HG02840 (cell line): ENCODE measurements around the gene KCNIP4.

ENCODE experiments used
- ATAC-seq: cut with Tn5 transposase; IDR thresholded peaks from one replicate; pipeline ENCODE4 v1.9.1; 2021; ENCODE audit warnings: mild to moderate bottlenecking, moderate library complexity, moderate number of reproducible peaks; ENCODE audit not compliant: unreplicated experiment, low FRiP score

Gene KCNIP4

DNA sequence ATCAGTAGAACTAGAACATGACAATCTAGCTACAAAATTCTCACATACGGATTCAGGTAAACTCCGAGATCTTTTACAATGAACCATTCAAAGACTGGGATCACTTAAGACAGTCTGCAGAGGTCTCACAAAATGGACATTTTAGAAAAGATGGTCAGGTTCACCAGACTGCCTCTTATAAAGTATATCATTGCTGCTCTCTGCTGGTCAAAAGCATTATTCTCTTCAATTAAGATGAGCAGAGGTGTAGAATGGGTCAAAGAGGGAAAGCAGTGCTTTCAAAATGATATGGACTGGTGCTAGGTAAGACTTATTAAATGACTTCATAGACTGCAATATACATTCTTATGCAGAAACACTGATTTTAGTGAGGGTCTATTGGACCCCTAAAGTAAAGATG, 813.6 kb downstream of the KCNIP4 start:
- no peak for ATAC-seq

DNA sequence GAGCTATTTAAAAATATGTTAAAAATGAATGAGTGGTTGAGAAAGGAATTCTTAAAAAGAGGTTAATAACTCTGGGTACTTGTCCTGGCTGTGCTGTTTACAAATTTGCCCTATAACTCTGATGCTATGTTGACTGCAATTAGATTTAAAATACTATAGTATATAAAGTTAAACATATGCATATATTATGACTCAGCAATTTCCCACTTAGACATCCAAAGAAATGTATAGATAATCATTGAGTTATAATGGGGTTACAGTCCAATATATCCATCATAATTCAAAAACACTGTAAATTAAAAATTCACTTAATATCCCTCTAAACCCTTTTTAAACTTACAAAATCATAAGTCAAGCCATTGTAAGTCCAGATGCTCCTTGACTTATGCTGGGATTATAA, 818.0 kb downstream of the KCNIP4 start:
- ATAC-seq, result no peak

DNA sequence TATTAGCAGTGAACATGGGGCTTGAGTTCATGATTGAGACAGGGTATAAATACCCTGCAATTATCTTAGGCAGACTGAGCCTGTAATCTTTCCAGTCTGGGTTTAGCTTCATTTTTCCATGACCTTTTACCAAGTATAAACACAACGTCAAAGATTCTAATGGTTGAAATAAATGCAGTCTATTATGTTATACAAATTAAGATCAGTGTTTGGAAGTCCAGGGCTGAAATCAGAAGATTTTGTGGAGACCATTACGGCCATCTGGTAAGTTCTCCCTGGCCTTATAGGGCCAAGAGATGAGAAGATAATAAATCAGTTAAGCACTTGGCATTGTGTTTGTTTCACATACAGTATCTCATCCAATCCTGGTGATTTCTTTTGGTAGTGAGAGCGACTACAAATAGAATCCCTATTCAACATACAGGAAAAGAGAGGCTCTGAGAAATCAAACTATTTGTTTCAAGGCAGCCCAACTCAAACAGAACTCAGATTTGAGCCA, 822.5 kb downstream of the KCNIP4 start:
- ATAC-seq, result no peak

DNA sequence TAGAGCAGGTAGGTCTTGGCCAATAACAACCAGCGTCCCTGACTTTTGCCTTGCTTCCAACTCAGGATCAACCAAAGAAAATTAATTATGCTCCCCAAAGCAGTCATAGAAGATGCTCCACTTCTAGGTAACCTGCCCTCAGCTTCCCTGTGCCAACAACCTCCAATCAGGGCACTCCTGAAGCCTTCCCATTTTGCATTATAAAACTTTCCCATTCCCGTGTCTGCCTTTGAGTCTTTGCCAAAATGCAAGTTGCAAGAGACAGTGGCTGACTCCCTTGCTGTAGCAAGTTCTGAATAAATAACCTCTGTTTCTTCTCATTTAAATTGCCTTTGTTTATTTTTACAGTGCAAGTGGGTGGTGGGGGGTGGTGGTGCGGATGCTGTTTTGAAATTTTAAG, 830.3 kb downstream of the KCNIP4 start:
- ATAC-seq, result no peak

DNA sequence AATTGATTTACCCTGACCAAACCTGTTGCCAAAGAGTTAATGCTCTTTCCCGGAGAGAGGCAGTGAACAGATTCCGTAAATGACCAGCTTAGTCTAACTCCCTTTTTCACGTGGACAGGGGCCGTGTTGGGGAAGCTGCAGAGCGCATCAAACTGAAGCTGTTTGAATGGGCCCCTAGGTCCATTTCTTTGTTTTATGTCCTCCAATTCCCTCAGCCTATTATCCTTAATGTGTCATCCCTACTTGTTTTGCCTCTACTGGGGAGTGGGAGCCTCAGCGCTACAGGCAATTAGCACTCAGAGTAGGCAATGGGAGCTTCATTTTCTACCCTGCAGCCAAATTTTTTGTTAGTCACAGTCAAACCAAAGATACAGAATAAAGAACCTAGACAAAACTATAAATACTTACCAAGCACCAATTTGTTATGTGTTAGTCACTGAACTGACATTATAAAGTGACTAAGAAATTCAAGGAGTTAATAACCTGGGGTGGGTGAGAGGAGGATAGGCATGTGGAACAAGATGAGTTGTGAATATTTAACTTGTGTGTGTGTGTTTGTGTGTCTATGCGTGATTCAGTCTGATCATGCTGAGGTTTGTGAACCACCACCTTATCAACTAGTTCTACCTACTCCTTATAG, 830.9 kb downstream of the KCNIP4 start:
- no peak for ATAC-seq

DNA sequence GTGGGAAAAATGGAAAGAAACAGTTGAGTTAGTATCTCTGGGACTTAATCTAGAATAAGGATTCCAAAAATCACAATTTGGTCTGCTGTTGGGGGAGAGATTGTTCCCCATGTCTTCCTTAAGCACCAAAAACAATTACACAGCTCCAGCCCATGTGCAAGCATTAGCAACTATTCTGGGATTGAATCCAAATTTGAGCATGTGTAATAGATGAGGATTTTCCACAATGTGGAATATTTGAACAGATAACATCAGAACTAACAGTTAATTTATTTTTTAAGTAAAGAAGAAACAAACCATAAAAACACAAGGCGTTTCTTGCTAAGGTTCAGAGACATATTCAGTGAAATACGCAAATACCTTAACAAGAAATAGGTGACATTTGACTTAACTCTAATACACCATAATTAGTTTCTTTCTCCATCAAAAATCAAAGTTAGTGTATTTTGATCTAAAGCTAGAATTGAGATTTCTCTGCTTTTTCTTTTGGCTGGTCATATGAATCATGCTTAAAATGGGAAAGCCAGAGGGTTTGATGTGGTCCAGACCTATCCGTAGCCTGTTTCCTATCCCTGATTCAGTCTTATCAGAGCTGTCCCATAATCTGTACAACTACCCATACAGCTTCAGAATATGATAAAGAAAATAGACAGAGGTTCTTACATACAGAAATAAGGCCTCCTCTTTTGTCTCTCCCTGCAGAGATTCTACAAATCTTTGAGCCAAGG, 834.9 kb downstream of the KCNIP4 start:
- ATAC-seq, result no peak

DNA sequence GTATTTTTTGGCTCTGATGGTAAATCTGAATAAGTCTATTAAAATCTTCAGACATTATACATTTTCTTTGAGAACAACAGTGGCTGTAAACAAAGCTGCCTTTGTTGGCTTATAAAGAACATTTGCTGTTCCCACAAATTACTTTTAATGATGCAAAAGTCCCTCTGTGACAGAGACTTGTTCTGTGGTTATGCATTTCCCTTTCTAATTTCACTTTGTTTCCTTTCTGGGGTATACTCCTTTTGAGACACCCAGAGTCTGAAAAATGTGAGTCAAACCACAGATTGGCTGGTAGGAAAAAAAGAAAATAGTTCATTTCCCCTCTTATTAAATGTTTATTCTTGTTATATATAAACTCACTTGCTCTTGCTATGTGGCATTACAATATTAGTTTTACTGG, 845.9 kb downstream of the KCNIP4 start:
- no peak for ATAC-seq

DNA sequence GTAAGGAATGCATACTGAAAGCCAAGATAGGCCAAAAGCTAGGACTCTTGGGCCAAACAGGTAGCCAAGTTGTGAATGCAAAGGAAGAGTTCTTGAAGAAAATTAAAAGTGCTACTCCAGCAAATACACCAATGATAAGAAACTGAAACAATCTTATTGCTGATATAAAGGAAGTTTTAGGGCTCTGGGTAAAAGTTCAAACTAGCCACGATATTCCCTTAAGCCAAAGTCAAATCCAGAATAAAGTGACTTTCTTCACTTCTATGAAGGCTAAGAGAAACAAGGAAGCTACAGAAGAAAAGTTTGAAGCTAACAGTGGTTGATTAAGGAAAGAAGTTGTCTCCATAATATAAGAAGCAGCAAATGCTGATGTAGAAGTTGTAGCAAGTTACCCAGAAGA, 850.7 kb downstream of the KCNIP4 start:
- no peak for ATAC-seq

DNA sequence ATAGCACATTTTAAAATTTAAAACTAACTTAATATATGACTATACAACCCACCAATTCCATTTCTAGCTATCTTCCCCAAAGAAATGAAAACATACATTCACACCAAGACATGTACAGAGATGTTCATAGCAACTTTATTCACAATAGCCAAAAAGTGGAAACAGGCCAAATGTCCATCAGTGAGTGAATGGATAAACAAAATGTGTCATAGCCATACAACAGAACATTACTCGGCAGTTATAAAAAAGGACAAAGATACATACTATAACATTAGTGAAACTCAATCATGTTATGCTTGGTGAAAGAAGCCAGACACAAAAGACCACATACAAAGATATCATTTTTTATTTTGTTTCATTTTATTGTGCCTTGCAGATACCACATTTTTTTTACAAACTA, 851.5 kb downstream of the KCNIP4 start:
- no peak for ATAC-seq

DNA sequence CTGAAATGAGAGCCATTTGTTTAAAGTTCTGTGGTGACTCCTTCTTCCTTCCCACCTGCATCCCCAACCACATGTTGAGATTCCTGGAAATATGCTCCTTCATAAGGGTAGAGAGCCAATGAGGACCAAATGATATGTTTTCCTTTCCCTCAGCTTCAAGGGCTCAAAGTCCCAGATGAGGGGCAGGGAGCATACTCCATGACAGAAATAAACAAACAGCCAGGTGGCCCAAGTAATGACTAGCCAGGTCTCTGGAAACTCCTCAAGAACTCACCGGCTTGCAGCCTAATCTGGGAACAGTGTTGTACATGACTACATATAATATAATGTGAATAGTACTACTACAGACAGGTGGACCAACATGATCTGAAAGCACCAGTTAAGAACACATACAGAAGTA, 856.0 kb downstream of the KCNIP4 start:
- no peak for ATAC-seq

DNA sequence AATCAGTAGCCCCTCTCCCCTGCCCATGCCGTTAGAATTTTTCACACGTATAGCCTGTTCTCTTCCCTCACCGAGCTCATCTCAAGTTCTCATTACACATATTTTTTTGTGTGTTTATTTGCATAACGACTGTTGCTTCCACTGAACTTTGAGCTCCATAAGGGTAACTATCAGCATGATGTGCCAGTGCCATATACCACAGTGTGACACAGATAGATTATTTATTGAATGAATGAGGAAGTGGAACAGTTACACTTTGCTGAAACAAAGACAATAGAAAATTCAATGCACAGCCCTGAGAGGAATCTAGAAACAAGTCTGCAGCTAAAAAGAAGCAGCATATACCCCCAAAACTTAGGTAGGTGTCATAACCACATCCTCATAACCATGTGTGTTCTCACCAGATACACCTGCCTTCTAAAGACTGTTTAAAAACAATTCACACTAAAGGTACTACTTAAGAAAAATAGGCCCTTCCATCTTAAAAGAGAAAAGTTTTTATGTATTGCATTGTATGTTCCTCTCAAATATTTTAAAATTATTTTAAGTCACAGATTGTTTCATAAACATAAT, 858.4 kb downstream of the KCNIP4 start:
- ATAC-seq, result no peak

DNA sequence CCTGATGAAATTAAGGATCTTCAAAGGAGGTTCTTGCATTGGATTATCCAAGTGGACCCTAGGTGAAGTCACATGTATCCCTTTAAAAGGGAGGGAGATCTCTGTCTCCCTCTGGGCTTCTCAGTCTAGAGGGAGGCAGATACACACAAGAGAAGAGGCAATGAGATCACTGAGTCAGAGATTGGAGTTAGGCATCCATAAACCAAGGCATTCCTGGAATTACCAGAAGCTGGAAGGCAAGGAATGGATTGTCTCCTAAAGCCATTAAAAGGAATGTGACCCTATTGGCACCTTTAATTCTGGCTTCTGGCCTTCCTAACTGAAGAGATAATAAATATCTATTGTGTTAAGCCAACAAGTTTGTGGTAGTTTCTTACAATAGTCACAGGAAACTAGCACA, 865.2 kb downstream of the KCNIP4 start:
- no peak for ATAC-seq

DNA sequence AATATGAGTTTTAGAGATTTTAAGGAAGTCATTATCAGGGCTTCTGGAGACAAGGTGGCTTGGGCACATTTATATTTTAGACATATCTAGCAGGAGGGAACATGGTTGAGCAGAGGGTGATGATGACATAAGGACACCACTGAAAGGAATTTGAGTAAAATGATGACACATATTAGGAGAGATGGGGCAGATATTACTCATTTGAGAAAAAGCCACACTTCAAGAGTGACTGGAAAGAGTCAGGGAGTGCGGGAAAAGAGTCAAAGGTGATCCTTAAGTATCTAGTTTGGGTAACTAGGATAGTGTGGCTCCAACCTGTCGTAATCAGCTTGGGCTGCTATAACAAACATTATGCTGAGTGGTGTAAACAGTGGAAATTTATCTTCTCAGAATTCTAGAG, 870.6 kb downstream of the KCNIP4 start:
- no peak for ATAC-seq

DNA sequence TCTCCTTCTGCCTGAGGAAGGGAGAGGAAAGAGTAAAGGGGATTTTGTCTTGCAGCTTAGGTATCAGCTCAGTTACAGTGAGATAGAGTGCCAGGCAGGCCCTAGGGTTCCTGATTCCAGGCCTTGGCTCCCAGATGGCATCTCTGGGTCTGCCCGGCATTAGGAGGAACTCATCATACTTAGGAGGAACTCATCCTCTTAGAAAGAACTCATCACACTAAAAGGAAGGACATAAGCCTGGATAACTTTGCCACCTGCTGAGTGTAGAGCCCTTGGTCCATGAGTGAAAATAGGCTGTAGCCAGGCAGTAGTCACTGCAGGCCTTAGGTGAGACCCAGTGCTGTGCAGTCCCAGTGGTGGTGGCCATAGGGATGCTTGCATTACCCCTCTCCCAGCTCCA, 881.2 kb downstream of the KCNIP4 start:
- no peak for ATAC-seq

DNA sequence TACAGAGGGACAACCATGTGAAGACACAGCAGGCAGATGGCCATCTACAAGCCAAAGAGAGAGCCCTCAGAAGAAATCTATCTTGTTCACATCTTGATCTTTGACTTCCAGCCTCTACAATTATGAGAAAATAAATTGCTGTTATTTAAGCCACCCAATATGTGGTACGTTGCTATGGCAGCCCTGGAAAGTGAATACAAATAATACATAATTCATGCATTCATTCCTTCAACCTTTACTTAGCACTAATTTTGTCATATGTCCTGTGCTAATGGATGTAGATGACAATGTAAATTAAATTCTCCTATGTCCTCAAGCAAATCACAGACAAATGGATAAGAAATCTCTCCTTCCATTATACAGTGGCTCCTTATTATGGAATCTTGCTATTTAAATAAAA, 886.7 kb downstream of the KCNIP4 start:
- no peak for ATAC-seq

DNA sequence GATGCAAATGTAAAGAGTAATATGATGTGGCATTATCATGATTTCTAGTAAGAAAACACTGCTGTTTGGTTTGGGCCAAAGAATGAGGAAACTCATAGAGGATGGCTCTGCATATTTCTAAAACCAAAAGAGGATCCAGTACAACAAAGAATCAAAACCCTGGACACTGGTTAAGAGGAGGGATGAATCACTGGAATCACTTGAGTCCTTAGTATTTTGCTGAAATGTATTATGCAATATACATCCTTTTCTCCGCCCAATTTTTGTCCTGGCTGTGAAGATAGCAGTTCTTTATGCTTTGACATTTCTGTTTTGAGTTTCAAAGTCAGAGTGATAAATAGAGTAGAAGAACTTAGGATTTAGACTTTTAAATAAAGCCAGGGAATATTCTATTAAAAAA, 902.4 kb downstream of the KCNIP4 start:
- ATAC-seq, result no peak

DNA sequence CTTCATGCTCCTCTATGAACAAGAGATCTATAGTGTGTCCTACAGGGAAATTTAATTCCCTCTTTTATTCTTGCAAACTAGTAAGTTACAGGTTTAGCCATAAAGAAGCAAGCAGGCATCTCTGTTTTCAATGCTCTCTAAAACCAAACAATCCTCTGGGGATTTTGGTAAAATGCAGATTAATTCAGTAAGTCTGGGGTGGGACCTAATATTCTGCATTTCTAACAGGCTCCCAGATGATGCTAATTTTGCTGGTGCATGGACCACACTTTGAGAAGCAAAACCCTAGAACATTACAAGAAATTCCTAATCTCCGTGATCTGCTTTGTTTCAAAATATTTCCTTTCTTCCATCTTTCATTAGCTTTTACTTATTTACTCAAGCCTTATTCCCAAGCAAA, 903.5 kb downstream of the KCNIP4 start:
- no peak for ATAC-seq

DNA sequence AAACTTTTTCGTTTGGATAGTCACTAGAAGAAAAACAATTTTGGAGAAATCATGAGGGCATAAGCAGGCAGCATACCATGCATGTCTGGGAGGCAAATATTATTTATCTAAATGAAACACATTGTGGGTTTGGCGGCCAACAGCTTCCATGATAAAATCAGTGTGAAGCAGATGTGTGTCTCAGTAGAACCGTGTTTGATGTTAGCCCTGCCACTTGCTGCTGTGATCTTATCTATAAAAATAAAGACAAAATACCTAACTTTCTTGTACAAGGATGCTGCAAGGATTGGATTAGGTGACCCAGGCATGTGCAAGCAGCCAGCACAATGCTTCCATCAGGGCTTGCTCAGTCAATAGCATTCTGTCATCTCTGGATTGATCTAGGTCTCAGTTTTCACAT, 906.9 kb downstream of the KCNIP4 start:
- no peak for ATAC-seq

DNA sequence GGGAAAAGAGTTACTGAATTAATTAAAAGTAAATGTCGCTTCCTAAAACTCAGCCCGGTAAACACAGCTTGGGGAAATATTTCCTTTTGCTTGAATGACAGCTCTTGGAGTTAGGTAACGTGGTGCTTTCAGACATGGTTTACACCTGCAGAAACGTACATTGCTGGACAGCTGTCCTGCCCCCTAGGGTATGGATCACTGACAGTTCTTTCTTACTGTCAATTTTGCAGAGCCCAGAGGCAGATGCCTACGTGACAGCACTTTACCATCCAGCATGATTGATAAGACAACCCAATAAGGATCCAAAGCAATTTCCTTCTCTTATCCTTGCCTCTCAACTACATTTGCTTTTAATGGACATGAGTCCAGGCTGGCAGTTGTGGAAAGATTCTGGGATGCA, 913.8 kb downstream of the KCNIP4 start:
- ATAC-seq, result no peak

DNA sequence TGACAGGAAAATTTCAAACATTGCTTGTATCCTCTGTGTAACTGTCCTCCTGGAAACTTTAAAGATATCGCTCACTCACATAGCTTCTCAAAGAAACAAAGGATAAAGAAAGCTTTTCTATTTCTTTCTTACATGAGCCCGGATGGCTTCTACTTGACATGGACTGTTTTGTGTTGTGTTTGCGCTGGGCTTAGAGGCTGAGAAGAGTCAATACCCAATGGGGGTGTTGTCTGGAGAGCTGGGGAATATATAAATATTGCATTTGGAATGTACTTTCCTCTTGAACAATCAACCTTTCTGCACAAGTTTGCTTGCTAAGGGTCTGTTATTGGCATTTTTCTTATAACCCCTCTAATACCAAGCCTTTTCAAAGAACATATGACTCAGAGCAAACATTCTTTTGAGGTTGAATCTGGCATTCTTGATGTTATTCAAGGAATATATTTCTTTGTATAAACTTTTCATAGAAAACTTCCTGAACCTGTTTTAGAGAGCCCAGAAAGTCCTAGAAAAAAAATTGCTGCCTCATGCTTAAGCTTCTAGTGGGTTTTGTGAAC, 916.4 kb downstream of the KCNIP4 start:
- no peak for ATAC-seq

DNA sequence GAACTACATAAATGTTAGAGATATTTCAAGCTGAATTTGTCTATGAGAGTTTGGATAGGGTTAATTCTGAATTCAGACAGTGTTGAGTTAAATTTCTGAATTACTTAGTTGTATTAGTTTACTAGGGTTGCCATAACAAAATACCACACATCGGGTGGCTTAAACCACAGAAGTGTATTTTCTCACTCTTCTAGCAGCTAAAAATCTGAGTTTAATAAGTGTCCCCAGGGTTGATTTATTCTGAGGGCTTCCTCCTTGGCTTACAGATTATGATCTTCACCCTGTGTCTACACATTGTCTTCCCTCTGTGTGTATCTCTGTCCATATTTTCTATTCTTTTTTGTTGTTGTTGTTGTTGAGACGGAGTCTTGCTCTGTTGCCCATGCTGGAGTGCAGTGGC, 929.8 kb downstream of the KCNIP4 start:
- no peak for ATAC-seq

DNA sequence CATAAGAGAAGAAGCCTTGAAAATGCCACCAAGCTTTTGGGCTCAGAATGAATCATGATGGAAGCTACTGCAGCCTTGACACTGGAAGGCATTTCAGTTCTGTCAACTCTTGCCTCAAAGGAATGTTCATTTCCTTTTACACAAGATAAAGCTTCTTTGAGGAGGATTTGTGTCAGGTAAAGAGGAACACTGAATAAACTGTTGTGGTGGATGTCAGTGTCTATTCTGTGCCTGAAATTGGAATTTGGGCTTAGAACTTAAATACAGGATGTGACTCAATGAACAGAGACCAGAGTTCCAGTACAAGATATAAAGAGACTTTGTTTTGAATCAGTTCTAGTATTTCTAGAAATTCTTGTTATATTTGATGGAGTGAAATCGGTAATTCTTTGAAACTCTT, 935.1 kb downstream of the KCNIP4 start:
- no peak for ATAC-seq
